Endodermal cell (in vitro differentiated cells): Measurements from ENCODE around the gene LYRM4. TPM values are rescaled to one million over a fixed set of nuclear protein-coding genes. Genes with fewer than 3 reads are reported as not detected.

Experiments
- DNase-seq: peaks from one replicate; pipeline ENCODE4 v3.0.0-alpha.2; 2017
- H3K27ac ChIP-seq: 2 replicates; pipeline ENCODE4 v1.5.1; 2013; ENCODE audit warnings: mild to moderate bottlenecking, low read depth, low read length, moderate library complexity
- H3K27me3 ChIP-seq: 2 replicates; pipeline ENCODE4 v1.6.1; 2013; ENCODE audit warnings: mild to moderate bottlenecking, low read length, moderate library complexity; ENCODE audit not compliant: insufficient read depth, control insufficient read depth, poor library complexity, severe bottlenecking
- H3K36me3 ChIP-seq: 2 replicates; pipeline ENCODE4 v1.7.0; 2013; ENCODE audit warnings: mild to moderate bottlenecking, low read length, moderate library complexity; ENCODE audit not compliant: control insufficient read depth, insufficient read depth
- H3K4me1 ChIP-seq: one replicate; pipeline ENCODE4 v1.7.0; 2013; ENCODE audit warnings: low read length; ENCODE audit not compliant: control insufficient read depth, insufficient read depth
- H3K4me3 ChIP-seq: 2 replicates; pipeline ENCODE4 v1.5.1; 2013; ENCODE audit warnings: mild to moderate bottlenecking, low read length, moderate library complexity
- H3K9ac ChIP-seq: 2 replicates; pipeline ENCODE4 v1.6.1; 2013; ENCODE audit warnings: mild to moderate bottlenecking, low read length, moderate library complexity; ENCODE audit not compliant: poor library complexity, severe bottlenecking; ENCODE audit errors: extremely low read depth
- H3K9me3 ChIP-seq: 2 replicates; pipeline ENCODE4 v1.6.1; 2013; ENCODE audit warnings: mild to moderate bottlenecking, low read length, moderate library complexity; ENCODE audit not compliant: control insufficient read depth
- H3K27ac Mint-ChIP-seq: 2 replicates; pipeline ENCODE4 v1.8.0; 2020; ENCODE audit warnings: mixed read lengths
- H3K27me3 Mint-ChIP-seq: 2 replicates; pipeline ENCODE4 v1.8.0; 2021; ENCODE audit warnings: mild to moderate bottlenecking, mixed read lengths; ENCODE audit not compliant: insufficient read depth
- H3K36me3 Mint-ChIP-seq: 2 replicates; pipeline ENCODE4 v1.8.0; 2020; ENCODE audit warnings: low read depth, mixed read lengths
- H3K4me1 Mint-ChIP-seq: 2 replicates; pipeline ENCODE4 v1.8.0; 2020; ENCODE audit warnings: mixed read lengths
- H3K4me3 Mint-ChIP-seq: 2 replicates; pipeline ENCODE4 v1.8.0; 2020; ENCODE audit warnings: mild to moderate bottlenecking, moderate library complexity, mixed read lengths
- H3K9me3 Mint-ChIP-seq: 2 replicates; pipeline ENCODE4 v1.8.0; 2020; ENCODE audit warnings: mild to moderate bottlenecking, mixed read lengths
- WGBS, 2 experiments: methylation state at CpG; one replicate each; pipeline versions ENCODE4 v1.1.5 to v1.1.7; 2013; ENCODE audit warnings: missing lambda C conversion rate in 2 of 2, mixed read lengths in 1 of 2; ENCODE audit not compliant: insufficient coverage in 1 of 2, insufficient read length in 1 of 2; 5-methylcytosine and 5-hydroxymethylcytosine counted together
- total RNA-seq, 2 donors: library from RNA; stranded (reverse); fragmentation: NEBNext Ultra II Directional in 1 of 2; extraction: Animal tissue kit (Norgen Biotek cat#: 25700) in 1 of 2; gene quantifications; 2 replicates in 1 of 2; 3 replicates in 1 of 2; pipeline ENCODE4 v1.2.1, GENCODE V29; 2021
- TF ChIP-seq, protein P1 (sequence below): fragments of 200-600 bp; sonication (generic); conservative IDR thresholded peaks from 2 replicates; pipeline ENCODE4 v1.5.0; 2021; ENCODE audit warnings: antibody characterized with exemption, mild to moderate bottlenecking

The LYRM4 gene
- total RNA-seq, 2 donors from 2014 or later, result 32.1 to 44.3 TPM

DNA sequence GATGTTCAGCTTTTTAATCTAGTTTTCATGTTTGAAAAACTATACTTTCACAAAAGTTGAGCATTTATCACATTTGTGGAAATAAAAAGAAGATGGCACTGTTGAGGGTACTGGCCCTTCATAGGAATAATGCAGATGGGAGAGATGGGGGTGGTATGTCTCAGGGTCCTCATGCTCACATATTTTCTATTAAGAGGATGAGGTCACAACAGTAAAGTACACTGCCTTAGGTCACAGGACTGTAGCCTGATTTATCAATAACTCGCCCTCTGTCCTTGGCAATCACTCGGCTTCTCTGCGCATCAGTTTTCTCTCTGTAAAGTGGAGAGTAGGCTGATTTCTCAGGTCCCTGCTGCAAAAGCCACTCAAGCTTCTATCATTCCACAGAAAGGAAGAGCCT, 119.7 kb downstream of the LYRM4 start:
- Histone ChIP-seq H3K27me3 (no peaks in the 10 kb centered on the region), H3K27ac (no peak overlapping the region), H3K4me3 (no peak overlapping the region), H3K9ac (no peak overlapping the region), H3K4me1 (no peaks in the 10 kb centered on the region), H3K9me3 (no peaks in the 10 kb centered on the region), H3K36me3 (no peaks in the 10 kb centered on the region)
- Mint-ChIP-seq H3K4me3 (no peak overlapping the region), H3K9me3 (no peaks in the 10 kb centered on the region), H3K4me1 (peaks cover 4% of the 10 kb centered on the region), H3K36me3 (no peaks in the 10 kb centered on the region), H3K27me3 (no peaks in the 10 kb centered on the region), H3K27ac (no peak overlapping the region)
- no peak for DNase-seq
- WGBS, 2 experiments, result 98 to 100% methylated on average over 2 to 3 of the region's 3 CpGs
- TF ChIP-seq, protein P1, sequence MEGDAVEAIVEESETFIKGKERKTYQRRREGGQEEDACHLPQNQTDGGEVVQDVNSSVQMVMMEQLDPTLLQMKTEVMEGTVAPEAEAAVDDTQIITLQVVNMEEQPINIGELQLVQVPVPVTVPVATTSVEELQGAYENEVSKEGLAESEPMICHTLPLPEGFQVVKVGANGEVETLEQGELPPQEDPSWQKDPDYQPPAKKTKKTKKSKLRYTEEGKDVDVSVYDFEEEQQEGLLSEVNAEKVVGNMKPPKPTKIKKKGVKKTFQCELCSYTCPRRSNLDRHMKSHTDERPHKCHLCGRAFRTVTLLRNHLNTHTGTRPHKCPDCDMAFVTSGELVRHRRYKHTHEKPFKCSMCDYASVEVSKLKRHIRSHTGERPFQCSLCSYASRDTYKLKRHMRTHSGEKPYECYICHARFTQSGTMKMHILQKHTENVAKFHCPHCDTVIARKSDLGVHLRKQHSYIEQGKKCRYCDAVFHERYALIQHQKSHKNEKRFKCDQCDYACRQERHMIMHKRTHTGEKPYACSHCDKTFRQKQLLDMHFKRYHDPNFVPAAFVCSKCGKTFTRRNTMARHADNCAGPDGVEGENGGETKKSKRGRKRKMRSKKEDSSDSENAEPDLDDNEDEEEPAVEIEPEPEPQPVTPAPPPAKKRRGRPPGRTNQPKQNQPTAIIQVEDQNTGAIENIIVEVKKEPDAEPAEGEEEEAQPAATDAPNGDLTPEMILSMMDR, result no peak

DNA sequence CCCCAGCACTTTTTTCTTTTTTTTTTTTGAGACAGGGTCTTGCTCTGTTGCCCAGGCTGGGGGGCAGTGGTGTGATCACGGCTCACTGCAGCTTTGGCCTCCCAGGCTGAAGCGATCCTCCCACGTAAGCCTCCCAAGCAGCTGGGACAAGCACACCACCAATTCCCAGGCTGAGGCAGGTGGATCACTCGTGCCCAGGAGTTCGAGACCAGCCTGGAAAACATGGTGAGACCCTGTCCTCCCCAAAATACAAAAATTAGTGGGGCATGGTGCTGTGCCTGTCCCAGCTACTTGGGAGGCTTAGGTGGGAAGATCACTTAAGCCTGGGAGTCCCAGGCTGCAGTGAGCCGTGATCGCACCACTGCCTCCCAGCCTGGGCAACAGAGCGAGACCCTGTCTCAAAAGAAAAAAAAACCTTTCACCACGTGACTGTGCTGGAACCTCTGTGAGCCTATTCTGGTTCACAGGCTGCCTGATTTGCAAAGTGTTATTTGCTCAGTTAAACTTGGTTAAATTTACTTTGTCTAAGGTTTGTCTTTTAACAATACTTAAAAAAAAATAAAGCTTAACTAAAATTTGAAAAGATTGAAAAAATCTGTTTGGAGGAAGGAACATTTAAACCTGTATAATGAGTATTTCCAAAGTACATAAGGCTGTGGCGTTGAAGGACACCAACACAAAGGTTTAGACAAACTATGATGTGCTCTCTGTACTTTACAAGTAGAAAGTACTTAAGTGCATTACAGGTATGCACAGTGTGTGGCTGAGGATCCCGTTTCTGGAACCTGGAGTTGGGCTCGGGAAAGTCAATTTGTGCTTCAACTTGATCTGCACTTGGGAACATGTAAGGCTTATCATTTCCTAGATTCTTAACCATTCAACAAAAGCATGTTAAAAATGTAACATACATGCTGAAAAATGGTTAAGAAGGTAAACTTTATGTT, 120.7 kb downstream of the LYRM4 start:
- Histone ChIP-seq H3K36me3 (no peaks in the 10 kb centered on the region), H3K9me3 (no peaks in the 10 kb centered on the region), H3K4me1 (no peaks in the 10 kb centered on the region), H3K27ac (no peak overlapping the region), H3K4me3 (no peak overlapping the region), H3K27me3 (no peaks in the 10 kb centered on the region), H3K9ac (no peak overlapping the region)
- H3K4me3 Mint-ChIP-seq, result no peak overlapping the region
- H3K27me3 Mint-ChIP-seq, result no peaks in the 10 kb centered on the region
- H3K4me1 Mint-ChIP-seq, result peaks cover 4% of the 10 kb centered on the region
- no peak for DNase-seq
- no peaks in the 10 kb centered on the region for H3K9me3 Mint-ChIP-seq
- H3K27ac Mint-ChIP-seq, result no peak overlapping the region
- 92 to 96% methylated on average over 9 to 12 of the region's 12 CpGs for WGBS, 2 experiments
- H3K36me3 Mint-ChIP-seq, result no peaks in the 10 kb centered on the region
- TF ChIP-seq, protein P1, result no peak

DNA sequence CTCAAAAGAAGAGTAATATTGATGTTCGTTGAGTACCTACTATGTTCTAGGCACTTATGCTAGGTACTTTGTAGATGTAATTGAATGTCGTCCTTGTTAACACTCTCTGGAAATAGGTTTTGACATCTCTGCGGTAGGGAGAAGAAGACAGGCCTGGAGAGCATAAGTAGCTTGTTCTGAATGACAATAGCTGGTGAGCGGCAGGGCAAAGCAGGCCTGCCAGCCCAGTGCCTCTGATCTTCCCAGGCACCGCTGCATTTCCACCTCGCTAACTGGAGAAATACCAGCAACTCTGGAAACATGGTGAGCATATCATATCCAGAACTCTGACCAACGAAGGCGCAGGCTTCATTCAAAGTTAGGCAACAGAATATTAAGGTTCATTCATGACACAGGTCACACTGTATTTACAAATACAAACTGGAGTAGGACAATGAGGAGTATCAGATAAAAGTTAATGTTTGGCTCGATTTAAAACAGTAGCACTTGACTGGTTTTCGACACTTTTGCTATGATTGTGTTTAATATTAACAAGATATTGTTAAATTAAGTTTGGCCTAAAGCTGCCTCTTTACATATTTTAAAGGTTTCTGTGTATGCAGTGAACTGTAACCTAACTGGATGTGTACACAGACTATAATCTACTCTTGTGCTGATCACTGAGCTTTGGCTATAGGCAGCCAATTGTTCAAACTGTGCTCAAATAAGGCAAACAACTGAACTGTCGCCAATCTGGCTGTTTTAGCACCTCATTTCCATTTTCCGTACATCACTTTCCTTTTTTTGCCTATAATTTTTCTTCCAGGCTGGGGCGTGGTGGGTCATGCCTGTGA, 121.5 kb downstream of the LYRM4 start:
- no peaks in the 10 kb centered on the region for H3K27me3 Mint-ChIP-seq
- H3K4me3 ChIP-seq, result no peak overlapping the region
- H3K36me3 ChIP-seq, result no peaks in the 10 kb centered on the region
- DNase-seq, result peak; percentile 75
- no peaks in the 10 kb centered on the region for H3K27me3 ChIP-seq
- no peak overlapping the region for H3K4me3 Mint-ChIP-seq
- H3K9ac ChIP-seq, result no peak overlapping the region
- peaks cover 4% of the 10 kb centered on the region for H3K4me1 Mint-ChIP-seq
- 37 to 58% methylated on average over 10 to 13 of the region's 13 CpGs for WGBS, 2 experiments
- no peak overlapping the region for H3K27ac Mint-ChIP-seq
- H3K9me3 Mint-ChIP-seq, result no peaks in the 10 kb centered on the region
- no peaks in the 10 kb centered on the region for H3K4me1 ChIP-seq
- H3K9me3 ChIP-seq, result no peaks in the 10 kb centered on the region
- TF ChIP-seq, protein P1, result no peak
- no peaks in the 10 kb centered on the region for H3K36me3 Mint-ChIP-seq
- no peak overlapping the region for H3K27ac ChIP-seq
